Mesenchymal stem cell (in vitro differentiated cells and primary cell): ENCODE measurements around the gene CXorf66.
"Not testable (repeated sequence)": the region's sequence is repeated elsewhere in the genome, so short reads cannot be mapped to it uniquely, and the experiment has no call there.

Experiments
- DNase-seq: peaks from one replicate; pipeline ENCODE4 v3.0.0-alpha.2; 2013
- H2AFZ ChIP-seq: one replicate; pipeline ENCODE4 v1.6.1; 2013; ENCODE audit warnings: low read depth, mild to moderate bottlenecking, control low read depth, inconsistent platforms, low read length, moderate library complexity
- H2AK5ac ChIP-seq: 2 replicates; pipeline ENCODE4 v1.6.1; 2013; ENCODE audit warnings: low read length, moderate library complexity, mild to moderate bottlenecking, inconsistent platforms; ENCODE audit not compliant: severe bottlenecking
- H2BK120ac ChIP-seq: one replicate; pipeline ENCODE4 v1.6.1; 2013; ENCODE audit warnings: low read depth, mild to moderate bottlenecking, inconsistent platforms, low read length, moderate library complexity
- H2BK12ac ChIP-seq, 2 experiments: one replicate each; pipeline ENCODE4 v1.6.1; 2013; ENCODE audit warnings: inconsistent platforms in 2 of 2, low read length in 2 of 2, mild to moderate bottlenecking in 2 of 2, moderate library complexity in 2 of 2, control low read depth in 1 of 2
- H2BK15ac ChIP-seq: one replicate; pipeline ENCODE4 v1.6.1; 2013; ENCODE audit warnings: mild to moderate bottlenecking, low read depth, inconsistent platforms; ENCODE audit not compliant: poor library complexity, severe bottlenecking
- H2BK5ac ChIP-seq: 2 replicates; pipeline ENCODE4 v1.6.1; 2013; ENCODE audit warnings: low read depth, mild to moderate bottlenecking, low read length, control low read depth, inconsistent platforms; ENCODE audit not compliant: poor library complexity, severe bottlenecking
- H3K14ac ChIP-seq, 2 experiments: one replicate each; pipeline ENCODE4 v1.6.1; 2013; ENCODE audit warnings: inconsistent platforms in 2 of 2, low read length in 2 of 2, control low read depth in 1 of 2, mild to moderate bottlenecking in 1 of 2, moderate library complexity in 1 of 2
- H3K18ac ChIP-seq, 2 experiments: one replicate each; pipeline ENCODE4 v1.6.1; 2013; ENCODE audit warnings: inconsistent platforms in 2 of 2, low read length in 2 of 2, control low read depth in 1 of 2, low read depth in 1 of 2, mild to moderate bottlenecking in 1 of 2
- H3K23ac ChIP-seq, 2 experiments: one replicate each; pipeline ENCODE4 v1.6.1; 2013; ENCODE audit warnings: inconsistent platforms in 2 of 2, low read length in 2 of 2, mild to moderate bottlenecking in 2 of 2, moderate library complexity in 2 of 2, control low read depth in 1 of 2
- H3K27ac ChIP-seq: 2 replicates; pipeline ENCODE4 v1.5.1; 2013; ENCODE audit warnings: mild to moderate bottlenecking, moderate library complexity, low read length, control low read depth, inconsistent platforms; ENCODE audit not compliant: poor library complexity, severe bottlenecking
- H3K27me3 ChIP-seq, 2 experiments: 2 replicates each; pipeline versions ENCODE4 v1.6.1 to v1.7.0; 2013; ENCODE audit warnings: low read length in 2 of 2, mild to moderate bottlenecking in 2 of 2, moderate library complexity in 2 of 2, control low read depth in 1 of 2, inconsistent platforms in 1 of 2; ENCODE audit not compliant: control insufficient read depth in 1 of 2, insufficient read depth in 1 of 2
- H3K36me3 ChIP-seq, 2 experiments: 2 replicates each; pipeline versions ENCODE4 v1.6.1 to v1.7.0; 2013; ENCODE audit warnings: low read length in 2 of 2, control low read depth in 1 of 2, inconsistent platforms in 1 of 2, low read depth in 1 of 2, mild to moderate bottlenecking in 1 of 2; ENCODE audit not compliant: insufficient read depth in 2 of 2, control insufficient read depth in 1 of 2
- H3K4ac ChIP-seq, 2 experiments: one replicate each; pipeline ENCODE4 v1.6.1; 2013; ENCODE audit warnings: inconsistent platforms in 2 of 2, low read length in 2 of 2, mild to moderate bottlenecking in 2 of 2, moderate library complexity in 2 of 2, control low read depth in 1 of 2, low read depth in 1 of 2
- H3K4me1 ChIP-seq: 2 replicates; pipeline ENCODE4 v1.6.1; 2013; ENCODE audit warnings: low read depth, low read length, control low read depth; ENCODE audit not compliant: control insufficient read depth, insufficient read depth
- H3K4me2 ChIP-seq: 2 replicates; pipeline ENCODE4 v1.6.1; 2013; ENCODE audit warnings: low read length, mild to moderate bottlenecking, inconsistent platforms; ENCODE audit not compliant: poor library complexity, severe bottlenecking
- H3K4me3 ChIP-seq, 2 experiments: 2 replicates each; pipeline versions ENCODE4 v1.5.1 to v1.7.0; 2013; ENCODE audit warnings: low read length in 2 of 2, mild to moderate bottlenecking in 2 of 2, control low read depth in 1 of 2, low read depth in 1 of 2; ENCODE audit not compliant: insufficient read depth in 1 of 2
- H3K79me1 ChIP-seq: replicated peaks from 2 replicates; pipeline ENCODE4 v1.6.1; 2013; ENCODE audit warnings: mild to moderate bottlenecking, control low read depth, low read length, inconsistent platforms; ENCODE audit not compliant: poor library complexity, severe bottlenecking
- H3K9ac ChIP-seq: 2 replicates; pipeline ENCODE4 v1.7.0; 2013; ENCODE audit warnings: mild to moderate bottlenecking, low read length, moderate library complexity
- H3K9me3 ChIP-seq: 2 replicates; pipeline ENCODE4 v1.7.0; 2013; ENCODE audit warnings: mild to moderate bottlenecking, low read length; ENCODE audit not compliant: control insufficient read depth
- H4K8ac ChIP-seq: one replicate; pipeline ENCODE4 v1.6.1; 2013; ENCODE audit warnings: inconsistent platforms, mild to moderate bottlenecking, low read length, moderate library complexity
- H4K91ac ChIP-seq: one replicate; pipeline ENCODE4 v1.6.1; 2013; ENCODE audit warnings: mild to moderate bottlenecking, low read length, inconsistent platforms
- WGBS: methylation state at CpG from one replicate; pipeline ENCODE4 v1.1.7; 2013; ENCODE audit warnings: mixed read lengths; 5-methylcytosine and 5-hydroxymethylcytosine counted together

Gene CXorf66

GRCh38 chrX:139929876-139930275, 35.4 kb downstream of the CXorf66 start:
- Histone ChIP-seq H2BK12ac (no peak overlapping the region), H2BK120ac (no peak overlapping the region), H3K18ac (no peak overlapping the region), H3K4me2 (peak overlapping the region; percentile 39), H3K4me3 (no peak overlapping the region), H3K14ac (no peak overlapping the region), H3K4me1 (peaks cover 1% of the 10 kb centered on the region), H2AFZ (no peak overlapping the region), H2AK5ac (no peak overlapping the region), H2BK15ac (no peak overlapping the region), H3K9me3 (no peaks in the 10 kb centered on the region), H3K23ac (no peak overlapping the region), H3K27ac (no peak overlapping the region), H3K27me3 (no peaks in the 10 kb centered on the region), H4K8ac (no peak overlapping the region), H3K4ac (no peak overlapping the region), H4K91ac (no peak overlapping the region), H3K9ac (no peak overlapping the region), H3K79me1 (no peaks in the 10 kb centered on the region), H3K36me3 (no peaks in the 10 kb centered on the region), H2BK5ac (no peak overlapping the region)
- WGBS: 87% methylated on average over 5 of the region's 5 CpGs
- no peak for DNase-seq

DNA sequence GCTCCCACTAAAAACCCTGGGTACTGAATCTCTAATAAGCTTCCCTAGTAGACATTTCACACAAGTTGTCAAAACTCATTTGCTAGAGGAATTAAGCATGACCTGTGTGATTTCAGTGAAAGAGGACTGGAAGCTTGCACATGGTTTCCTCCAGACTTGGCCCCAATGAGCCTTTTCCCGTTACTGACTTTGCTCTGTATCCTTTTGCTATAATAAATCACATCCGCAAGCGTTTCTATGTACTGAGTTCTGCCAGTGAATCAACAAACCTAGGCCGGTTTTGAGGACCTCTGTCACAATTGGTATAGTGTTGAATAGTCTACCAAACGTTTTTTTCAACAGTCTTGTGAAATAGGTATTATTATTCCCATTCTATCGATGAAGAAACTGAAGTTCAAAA, 40.6 kb downstream of the CXorf66 start:
- Histone ChIP-seq H2BK12ac (no peak overlapping the region), H2BK120ac (no peak overlapping the region), H3K9me3 (no peaks in the 10 kb centered on the region), H3K4me2 (no peak overlapping the region), H3K4me1 (no peaks in the 10 kb centered on the region), H2BK15ac (no peak overlapping the region), H2BK5ac (no peak overlapping the region), H4K8ac (no peak overlapping the region), H3K79me1 (no peaks in the 10 kb centered on the region), H2AFZ (no peak overlapping the region), H3K14ac (no peak overlapping the region), H3K27ac (no peak overlapping the region), H4K91ac (no peak overlapping the region), H3K27me3 (no peaks in the 10 kb centered on the region), H3K4me3 (no peak overlapping the region), H2AK5ac (no peak overlapping the region), H3K4ac (no peak overlapping the region), H3K9ac (no peak overlapping the region), H3K23ac (no peak overlapping the region), H3K18ac (no peak overlapping the region), H3K36me3 (no peaks in the 10 kb centered on the region)
- WGBS: 61% methylated on average over 3 of the region's 6 CpGs
- peak; percentile 26 for DNase-seq

DNA sequence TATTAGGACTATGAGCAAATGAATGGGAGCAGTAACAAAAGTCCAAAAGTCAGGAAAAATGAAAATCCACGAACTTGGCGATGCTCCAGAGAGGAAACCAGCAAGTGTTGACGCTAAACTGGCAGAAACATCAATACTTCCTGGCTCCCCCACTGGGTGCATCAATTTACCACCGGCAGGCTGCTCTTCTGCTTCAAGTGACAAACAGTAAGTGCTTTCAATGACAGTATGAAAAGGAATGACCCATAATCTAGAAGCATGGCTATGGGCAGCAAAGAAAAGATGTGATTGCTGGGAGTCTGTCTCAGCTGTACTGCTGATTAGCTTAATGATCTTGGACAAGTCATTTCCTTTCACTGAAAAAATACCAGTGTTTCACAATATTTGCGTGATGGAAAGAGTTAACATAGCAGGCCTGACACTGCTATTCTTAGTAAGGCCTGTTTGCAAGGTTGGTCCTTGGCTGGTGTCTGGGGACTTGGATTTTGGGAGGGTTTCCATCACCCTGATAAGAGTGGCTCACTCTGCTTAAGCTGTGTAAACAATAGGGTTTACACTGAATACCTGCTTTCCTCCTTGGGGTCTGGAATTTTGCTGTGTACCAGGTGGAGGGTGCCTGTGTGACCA, 41.1 kb downstream of the CXorf66 start:
- H4K91ac ChIP-seq: no peak overlapping the region
- no peak overlapping the region for H3K23ac ChIP-seq
- H2BK5ac ChIP-seq: no peak overlapping the region
- H2AK5ac ChIP-seq: no peak overlapping the region
- H2BK12ac ChIP-seq: no peak overlapping the region
- no peak overlapping the region for H2AFZ ChIP-seq
- H3K4me1 ChIP-seq: no peaks in the 10 kb centered on the region
- no peaks in the 10 kb centered on the region for H3K36me3 ChIP-seq
- no peaks in the 10 kb centered on the region for H3K9me3 ChIP-seq
- H3K27me3 ChIP-seq: no peaks in the 10 kb centered on the region
- no peak overlapping the region for H3K14ac ChIP-seq
- no peak overlapping the region for H3K9ac ChIP-seq
- no peak overlapping the region for H2BK15ac ChIP-seq
- H2BK120ac ChIP-seq: no peak overlapping the region
- no peak overlapping the region for H3K18ac ChIP-seq
- WGBS: 63% methylated on average over 3 of the region's 5 CpGs
- H3K4me3 ChIP-seq: no peak overlapping the region
- no peak overlapping the region for H3K4me2 ChIP-seq
- DNase-seq: peak; percentile 13
- no peak overlapping the region for H3K27ac ChIP-seq
- no peak overlapping the region for H3K4ac ChIP-seq
- H3K79me1 ChIP-seq: no peaks in the 10 kb centered on the region
- no peak overlapping the region for H4K8ac ChIP-seq

DNA sequence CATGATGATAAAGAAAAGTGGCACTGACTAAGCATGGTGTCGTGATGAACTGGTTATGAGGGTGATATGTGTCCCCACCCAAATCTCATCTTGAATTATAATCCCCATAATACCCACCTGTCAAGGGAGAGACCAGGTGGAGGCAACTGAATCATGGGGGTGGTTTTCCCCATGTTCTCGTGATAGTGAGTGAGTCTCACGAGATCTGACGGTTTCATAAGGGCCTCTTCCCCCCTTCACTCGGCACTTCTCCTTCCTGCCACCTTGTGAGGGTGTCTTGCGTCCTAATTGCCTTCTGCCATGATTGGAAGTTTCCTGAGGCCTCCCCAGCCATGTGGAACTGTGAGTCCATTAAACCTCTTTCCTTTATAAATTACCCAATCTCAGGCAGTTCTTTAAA, 44.2 kb downstream of the CXorf66 start:
- H3K27ac ChIP-seq, H2BK12ac ChIP-seq, H2AK5ac ChIP-seq, H4K8ac ChIP-seq, H3K18ac ChIP-seq, H4K91ac ChIP-seq, H3K9me3 ChIP-seq, H2BK15ac ChIP-seq, H3K4me2 ChIP-seq, DNase-seq, H3K4me3 ChIP-seq, H3K27me3 ChIP-seq, H3K4ac ChIP-seq, H3K79me1 ChIP-seq, H2BK5ac ChIP-seq, H3K9ac ChIP-seq, H3K23ac ChIP-seq, H3K4me1 ChIP-seq, H3K14ac ChIP-seq, H2AFZ ChIP-seq, H3K36me3 ChIP-seq, H2BK120ac ChIP-seq: not testable (repeated sequence)
- 97% methylated on average over 3 of the region's 6 CpGs for WGBS
